ENCODE measurements around the gene COL25A1. TPM values are rescaled to one million over a fixed set of nuclear protein-coding genes. Genes with fewer than 3 reads are reported as not detected.

COL25A1 gene
- total RNA-seq, 1 experiment from 2014 or later, result not detected

GRCh38 chr4:108919226-108919893 is 383.1 kb downstream of the COL25A1 start:
- POLR2A ChIA-PET, result no interaction called here
- TF ChIP-seq SIN3A (IDR thresholded peaks at IDR 0.05; ENCODE audit: borderline replicate concordance, insufficient read depth, low read depth, low read length), result no peak
- no peak for ATAC-seq
- CTCF ChIA-PET, result no interaction called here
- BruUV-seq (replicated peaks), result no TSS peak
- no peaks in the 10 kb centered on the region for H3K36me3 ChIP-seq (ENCODE audit: control insufficient read depth, insufficient read depth, low read length)
- no peaks in the 10 kb centered on the region for H3K9me3 ChIP-seq (ENCODE audit: control insufficient read depth, insufficient read depth, low read depth, low read length)
- no peaks in the 10 kb centered on the region for H3K27me3 ChIP-seq (ENCODE audit: control insufficient read depth, insufficient read depth, low read length)
- intact Hi-C loops (cut with micrococcal nuclease; ENCODE audit: unreplicated experiment) (no loop called here), in situ Hi-C loops (cut with HindIII; ENCODE audit: low pct_unique_long_range_greater_than_20kb, low sequenced_read_pairs) (no loop called here)
- no peaks in the 10 kb centered on the region for H3K4me1 ChIP-seq (ENCODE audit: control insufficient read depth, insufficient read depth, low read length)
- H3K27ac ChIP-seq (ENCODE audit: low read length), result no peak overlapping the region
- H3K4me3 ChIP-seq (ENCODE audit: low read depth in 2 of 2, low read length in 2 of 2), result no peak overlapping the region
- no peak for DNase-seq (ENCODE audit: low read depth, low spot score)

GRCh38 chr4:108917255-108917654 is 385.2 kb downstream of the COL25A1 start:
- H3K4me3 ChIP-seq (ENCODE audit: low read depth in 2 of 2, low read length in 2 of 2), result no peak overlapping the region
- intact Hi-C loops (cut with micrococcal nuclease; ENCODE audit: unreplicated experiment) (no loop called here), in situ Hi-C loops (cut with HindIII; ENCODE audit: low pct_unique_long_range_greater_than_20kb, low sequenced_read_pairs) (no loop called here)
- no peaks in the 10 kb centered on the region for H3K4me1 ChIP-seq (ENCODE audit: control insufficient read depth, insufficient read depth, low read length)
- H3K36me3 ChIP-seq (ENCODE audit: control insufficient read depth, insufficient read depth, low read length), result no peaks in the 10 kb centered on the region
- TF ChIP-seq CTCF (IDR thresholded peaks at IDR 0.05), result no peak
- no peak for TF ChIP-seq TCF7L2 (IDR thresholded peaks at IDR 0.05; ENCODE audit: low read depth, low read length)
- no peak for TF ChIP-seq SIN3A (IDR thresholded peaks at IDR 0.05; ENCODE audit: borderline replicate concordance, insufficient read depth, low read depth, low read length)
- no peak for TF ChIP-seq POLR2AphosphoS5 (IDR thresholded peaks at IDR 0.05; ENCODE audit: low read depth, low read length)
- no peak for TF ChIP-seq REST (IDR thresholded peaks at IDR 0.05; ENCODE audit: insufficient read depth in 1 of 2, low read depth in 2 of 2, low read length in 1 of 2)
- ChIA-PET POLR2A (no interaction called here), CTCF (no interaction called here)
- H3K27me3 ChIP-seq (ENCODE audit: control insufficient read depth, insufficient read depth, low read length), result no peaks in the 10 kb centered on the region
- no peak overlapping the region for H3K27ac ChIP-seq (ENCODE audit: low read length)
- DNase-seq (ENCODE audit: low read depth, low spot score) (no peak), ATAC-seq (no peak)
- no TSS peak for BruUV-seq (replicated peaks)
- no peaks in the 10 kb centered on the region for H3K9me3 ChIP-seq (ENCODE audit: control insufficient read depth, insufficient read depth, low read depth, low read length)

- no peak for DNase-seq (ENCODE audit: low read depth, low spot score)
- Histone ChIP-seq H3K4me1 (ENCODE audit: control insufficient read depth, insufficient read depth, low read length) (no peaks in the 10 kb centered on the region), H3K36me3 (ENCODE audit: control insufficient read depth, insufficient read depth, low read length) (no peaks in the 10 kb centered on the region), H3K27ac (ENCODE audit: low read length) (no peak overlapping the region), H3K27me3 (ENCODE audit: control insufficient read depth, insufficient read depth, low read length) (no peaks in the 10 kb centered on the region), H3K9me3 (ENCODE audit: control insufficient read depth, insufficient read depth, low read depth, low read length) (no peaks in the 10 kb centered on the region), H3K4me3 (ENCODE audit: low read depth in 2 of 2, low read length in 2 of 2) (no peak overlapping the region)
- POLR2A ChIA-PET, result no interaction called here
- TF ChIP-seq REST (IDR thresholded peaks at IDR 0.05; ENCODE audit: insufficient read depth in 1 of 2, low read depth in 2 of 2, low read length in 1 of 2) (no peak), CTCF (IDR thresholded peaks at IDR 0.05) (no peak), SIN3A (IDR thresholded peaks at IDR 0.05; ENCODE audit: borderline replicate concordance, insufficient read depth, low read depth, low read length) (no peak), POLR2AphosphoS5 (IDR thresholded peaks at IDR 0.05; ENCODE audit: low read depth, low read length) (no peak), TCF7L2 (IDR thresholded peaks at IDR 0.05; ENCODE audit: low read depth, low read length) (no peak)
- BruUV-seq (replicated peaks), result no TSS peak
- in situ Hi-C loops (cut with HindIII; ENCODE audit: low pct_unique_long_range_greater_than_20kb, low sequenced_read_pairs), result no loop called here
- CTCF ChIA-PET, result no interaction called here
- ATAC-seq, result no peak
- intact Hi-C loops (cut with micrococcal nuclease; ENCODE audit: unreplicated experiment), result no loop called here
These were observed 385.8 kb downstream of the COL25A1 start for GRCh38 chr4:108916638-108917037.

Measured in Panc1 (cell line).